H1 (cell line): ENCODE measurements around the gene DDX1. TPM values are rescaled to one million over a fixed set of nuclear protein-coding genes. Genes with fewer than 3 reads are reported as not detected.

Experiments
- EGR1 ChIP-seq: IDR thresholded peaks from 2 replicates; pipeline ENCODE4 v1.6.1; 2011; ENCODE audit warnings: low read depth, low read length, borderline replicate concordance
- TAF1 ChIP-seq: IDR thresholded peaks from 2 replicates; pipeline ENCODE4 v1.6.1; 2011; ENCODE audit warnings: mild to moderate bottlenecking, low read depth, low read length
- TBP ChIP-seq: IDR thresholded peaks from 2 replicates; pipeline ENCODE4 v1.6.1; 2011; ENCODE audit warnings: low read depth, low read length, improper control_type of control experiment
- polyA plus RNA-seq, 7 experiments: library from polyadenylated mRNA; depleted of rRNA in 3 of 7; stranded (reverse) in 5 of 7; unstranded in 2 of 7; fragments of >200 nt in 5 of 7; fragments of 200-250 nt in 2 of 7; gene quantifications; 1 replicate in 5 of 7; 2 replicates in 1 of 7; 4 replicates in 1 of 7; pipeline versions ENCODE4 v1.2.1 to v1.2.3, GENCODE V29; 2011 to 2013; ENCODE audit warnings: missing spikeins in 2 of 7, mixed read lengths in 2 of 7
- total RNA-seq: library from RNA; stranded (reverse); fragmentation: NEBNext Ultra II Directional; extraction: Animal tissue kit (Norgen Biotek cat#: 25700); gene quantifications from 2 replicates; pipeline ENCODE4 v1.2.1, GENCODE V29; 2021

DDX1 gene
- total and polyA plus RNA-seq, 2 of the 8 experiments (the other 6 are each of a cell fraction or from before 2014, with no cell fraction given), result 51.1 to 161 TPM

- TF ChIP-seq TBP (no peak), EGR1 (no peak), TAF1 (no peak)
These were observed 87.2 kb downstream of the DDX1 start (continued) for GRCh38 chr2:15678909-15679308.
